NCI-H2171 treated with DMSO at 0.1 percent for 48 hours (cell line): ENCODE results near the gene ASB2.

Experiments used
- DNase-seq: peaks from one replicate; lab custom pipeline; 2025; lab: John Stamatoyannopoulos, UW

ASB2 gene

GRCh38 chr14:93976477-93977057 lies at the start of gene ASB2:
Gene ASB2, minus strand, starts transcription at chr14:93976570. Its CDS starts 12,031 bp downstream, at chr14:93964539.
- DNase-seq: no peak

GRCh38 chr14:94025720-94026119 lies 49.4 kb upstream of the ASB2 start:
- DNase-seq: no peak

GRCh38 chr14:94024549-94024948 lies 48.2 kb upstream of the ASB2 start:
- no peak for DNase-seq

- no peak for DNase-seq
Observed at GRCh38 chr14:94022532-94023411, 46.4 kb upstream of the ASB2 start.

GRCh38 chr14:94021416-94022157 lies 45.2 kb upstream of the ASB2 start:
- DNase-seq: no peak

- no peak for DNase-seq
Observed at GRCh38 chr14:94021001-94021400, 44.6 kb upstream of the ASB2 start.

- no peak for DNase-seq
Observed at GRCh38 chr14:94020267-94020666, 43.9 kb upstream of the ASB2 start.

GRCh38 chr14:94019329-94019728 lies 43.0 kb upstream of the ASB2 start:
- DNase-seq: no peak

- peak; percentile 19 for DNase-seq
Observed at GRCh38 chr14:94018308-94018707, 41.9 kb upstream of the ASB2 start.

- DNase-seq: no peak
Observed at GRCh38 chr14:94016446-94016976, 40.1 kb upstream of the ASB2 start.

- DNase-seq: no peak
Observed at GRCh38 chr14:94015223-94015622, 38.9 kb upstream of the ASB2 start.

GRCh38 chr14:94014382-94014781 lies 38.0 kb upstream of the ASB2 start:
- no peak for DNase-seq

GRCh38 chr14:94011795-94012194 lies 35.4 kb upstream of the ASB2 start:
- peak; percentile 12 for DNase-seq

- DNase-seq: no peak
Observed at GRCh38 chr14:94010625-94011024, 34.3 kb upstream of the ASB2 start.

- DNase-seq: no peak
Observed at GRCh38 chr14:94009767-94010166, 33.4 kb upstream of the ASB2 start.

- no peak for DNase-seq
Observed at GRCh38 chr14:94008234-94008633, 31.9 kb upstream of the ASB2 start.

- DNase-seq: peak; percentile 13
Observed at GRCh38 chr14:94005324-94006073, 29.1 kb upstream of the ASB2 start.

- DNase-seq: no peak
Observed at GRCh38 chr14:94004015-94004414, 27.6 kb upstream of the ASB2 start.

- no peak for DNase-seq
Observed at GRCh38 chr14:94003397-94003796, 27.0 kb upstream of the ASB2 start.

GRCh38 chr14:94001501-94002396 lies 25.4 kb upstream of the ASB2 start:
- peak; percentile 81 for DNase-seq

- no peak for DNase-seq
Observed at GRCh38 chr14:94001016-94001415, 24.6 kb upstream of the ASB2 start.
